Endothelial cell of hepatic sinusoid (primary cell): ENCODE measurements around the gene MMP20.
"Not testable (repeated sequence)": the region's sequence is repeated elsewhere in the genome, so short reads cannot be mapped to it uniquely, and the experiment has no call there.

ENCODE experiments used
- in situ Hi-C: cut with HindIII; loops from 2 replicates; pipeline ENCODE4 v1.10.0; 2017; ENCODE audit warnings: low sequenced_read_pairs

MMP20 gene

DNA sequence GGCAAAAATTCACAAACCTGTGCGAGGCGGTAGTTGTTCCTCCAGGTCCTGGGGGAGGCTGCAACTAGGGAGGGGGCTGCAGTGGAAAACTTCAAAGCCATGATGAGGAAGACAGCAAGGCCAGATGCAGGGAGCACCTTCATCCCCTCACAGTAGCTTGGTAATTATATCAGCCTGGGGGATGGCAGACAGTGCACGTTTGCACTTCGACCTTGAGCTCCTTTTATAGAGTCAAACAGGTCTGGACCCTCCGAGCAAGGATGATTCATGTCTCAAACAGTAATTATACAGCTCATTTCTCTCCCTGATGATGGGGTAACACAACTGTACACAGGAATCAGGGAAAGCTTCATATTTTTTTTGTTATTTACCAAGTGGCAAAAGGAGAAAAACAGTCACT, at the start of gene MMP20:
Gene MMP20 (minus strand): TSS at position 156 of the 400 bp plus-strand sequence. CDS start 13 bp downstream, at position 143.
- in situ Hi-C loops = no loop called here

- in situ Hi-C loops = no loop called here
Measured at GRCh38 chr11:102669664-102670063, 44.5 kb upstream of the MMP20 start.

DNA sequence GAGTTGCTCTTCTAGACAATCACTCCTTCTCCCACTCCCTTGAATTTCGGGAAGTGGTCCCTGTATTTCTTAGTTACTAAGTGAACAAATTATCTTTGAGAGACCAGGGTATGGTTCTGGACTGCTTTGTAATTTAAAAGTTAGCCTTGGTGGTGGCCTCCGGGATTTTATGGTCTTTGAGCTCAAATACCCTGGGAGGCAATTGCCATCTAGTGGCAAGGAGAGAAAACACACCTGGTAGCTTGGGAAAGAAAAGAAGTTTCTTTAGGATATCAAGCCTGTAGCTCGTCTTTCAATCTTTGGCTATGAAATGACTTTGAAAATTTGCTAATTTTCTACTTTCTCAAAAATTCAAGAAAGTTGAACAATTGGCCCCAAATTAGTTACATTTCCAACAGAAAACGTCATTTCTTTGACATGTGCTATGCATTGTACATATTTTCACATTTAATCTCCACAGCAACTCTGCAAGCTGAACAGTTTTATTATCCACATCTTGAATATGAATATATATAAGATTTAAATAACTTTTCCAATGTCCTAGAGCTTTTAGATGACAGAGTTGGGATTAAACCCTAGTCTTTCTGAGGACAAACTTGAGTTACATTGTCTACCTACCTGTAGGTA, 41.3 kb upstream of the MMP20 start:
- in situ Hi-C loops = no loop called here

- in situ Hi-C loops = no loop called here
Measured at GRCh38 chr11:102664001-102664752, 39.0 kb upstream of the MMP20 start.

DNA sequence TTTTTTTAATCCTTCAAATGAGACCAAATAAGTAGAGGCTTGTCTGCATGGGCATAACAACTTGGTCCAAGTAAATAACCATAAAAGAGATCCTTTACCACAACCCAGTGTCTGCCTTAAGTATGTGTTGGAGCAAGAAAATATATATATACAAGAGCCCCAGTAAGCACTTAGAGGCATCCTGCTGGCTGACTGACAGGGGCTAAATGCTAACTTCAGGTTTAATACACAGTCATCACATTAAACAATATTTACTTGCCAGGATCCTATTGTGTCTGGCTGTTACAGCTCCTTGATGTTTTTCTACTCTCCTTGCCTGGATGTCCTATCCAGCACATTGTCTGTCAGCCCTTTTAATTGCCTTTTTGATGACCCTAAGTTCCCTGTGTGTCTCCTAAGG, 37.5 kb upstream of the MMP20 start:
- in situ Hi-C loops = no loop called here

DNA sequence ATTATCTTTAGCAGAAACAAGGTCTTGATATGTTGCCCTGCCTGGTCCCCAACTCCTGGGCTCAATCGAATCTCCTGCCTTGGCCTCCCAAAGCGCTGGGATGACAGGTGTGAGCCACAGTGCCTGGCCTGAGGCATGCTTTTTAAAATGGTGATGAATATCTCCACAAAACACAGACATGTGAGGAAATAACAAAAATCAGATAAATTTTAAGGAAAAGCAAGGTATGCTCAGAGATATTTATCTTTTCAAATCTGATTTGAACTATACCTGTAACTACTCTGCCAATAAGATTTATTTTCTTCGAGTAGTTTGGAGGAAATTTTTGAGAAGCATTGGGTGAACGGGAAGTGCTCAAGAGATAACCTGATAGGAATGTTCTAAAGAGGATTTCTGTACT, 35.9 kb upstream of the MMP20 start:
- in situ Hi-C loops = no loop called here

DNA sequence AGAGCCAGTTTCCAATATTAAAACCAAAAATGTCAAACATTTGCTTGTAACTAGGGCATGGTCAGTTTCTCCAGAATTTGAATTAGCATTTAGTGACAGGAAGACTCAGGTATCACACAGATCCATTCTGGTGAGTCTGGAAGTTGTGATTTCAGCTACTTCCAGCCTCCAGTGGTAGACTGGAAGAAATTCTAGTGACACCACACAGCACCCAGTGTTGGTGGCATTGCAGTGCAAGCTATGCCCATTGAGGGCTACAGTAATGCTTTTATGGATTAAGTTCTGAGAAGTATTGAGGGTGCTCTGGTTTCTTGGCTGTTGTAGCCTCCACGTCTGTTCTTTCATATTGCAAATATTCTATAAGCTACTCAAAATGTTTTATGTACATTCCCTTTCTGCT, 31.4 kb upstream of the MMP20 start:
- in situ Hi-C loops = no loop called here

DNA sequence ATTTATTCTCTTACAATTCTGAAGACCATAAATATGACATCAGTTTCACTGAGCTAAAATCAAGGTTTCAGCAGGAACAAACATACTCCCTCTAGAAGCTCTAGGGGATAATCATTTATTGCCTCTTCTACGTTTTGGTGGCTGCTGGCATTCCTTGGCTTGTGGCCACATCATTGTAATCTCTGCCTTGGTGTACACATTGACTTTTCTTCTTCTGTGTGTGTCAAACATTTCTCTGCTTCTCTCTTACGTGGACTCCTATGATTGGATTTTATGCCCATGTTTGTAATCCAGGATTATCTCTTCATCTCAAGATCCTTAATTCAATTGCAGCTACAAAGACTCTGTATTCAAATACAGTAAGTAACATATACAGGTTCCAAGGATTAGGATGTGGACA, 30.4 kb upstream of the MMP20 start:
- in situ Hi-C loops = no loop called here

- in situ Hi-C loops = no loop called here
Measured at GRCh38 chr11:102654761-102655160, 29.6 kb upstream of the MMP20 start.

DNA sequence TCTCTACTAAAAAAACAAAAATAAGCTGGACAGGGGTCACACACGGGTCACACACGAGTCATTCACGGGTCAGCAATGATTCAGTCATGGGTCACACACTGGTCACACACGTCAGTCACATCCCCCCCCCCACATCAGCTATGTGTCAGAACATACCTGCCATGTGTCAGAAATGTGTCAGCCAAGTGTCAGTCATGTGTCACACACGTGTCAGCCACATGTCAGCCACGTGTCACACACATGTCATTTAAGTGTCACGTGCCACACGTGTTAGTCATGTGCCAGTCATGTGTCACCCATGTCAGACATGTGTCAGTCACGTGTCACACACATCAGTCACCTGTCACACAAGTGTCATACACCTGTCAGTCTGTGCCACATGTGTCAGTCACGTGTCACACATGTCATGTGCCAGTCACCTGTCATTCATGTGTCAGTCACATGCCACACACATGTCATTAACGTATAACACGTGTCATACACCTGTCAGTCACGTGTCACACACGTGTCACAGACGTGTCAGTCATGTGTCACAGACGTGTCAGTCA, 28.7 kb upstream of the MMP20 start:
- in situ Hi-C loops = no loop called here

- in situ Hi-C loops = no loop called here
Measured at GRCh38 chr11:102647430-102647829, 22.3 kb upstream of the MMP20 start.

GRCh38 chr11:102643941-102644340, 18.8 kb upstream of the MMP20 start:
- in situ Hi-C loops = no loop called here

GRCh38 chr11:102640946-102641345, 15.8 kb upstream of the MMP20 start:
- in situ Hi-C loops = no loop called here

DNA sequence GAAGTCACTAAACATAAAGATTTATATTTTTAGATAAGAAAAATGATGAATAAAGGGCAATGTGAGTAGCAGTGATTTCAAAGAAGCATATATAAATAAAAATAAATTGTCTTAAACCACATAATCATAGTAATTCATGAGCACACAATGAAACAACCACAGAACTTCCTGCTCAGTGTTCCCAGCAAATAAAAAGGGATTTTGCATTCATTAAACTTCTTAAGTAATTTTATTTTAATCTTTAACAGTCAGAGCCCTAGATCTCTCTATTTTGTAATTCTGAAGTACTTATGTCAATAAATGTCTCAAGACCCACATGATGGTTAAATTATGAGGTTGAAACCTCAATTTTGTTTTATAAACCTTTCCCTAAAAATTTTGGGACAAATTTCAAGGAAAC, 14.5 kb upstream of the MMP20 start:
- in situ Hi-C loops = no loop called here

GRCh38 chr11:102637731-102638130, 12.6 kb upstream of the MMP20 start:
- in situ Hi-C loops = no loop called here

GRCh38 chr11:102633385-102634026, 8.4 kb upstream of the MMP20 start:
- in situ Hi-C loops = no loop called here

GRCh38 chr11:102632026-102632425, 6.9 kb upstream of the MMP20 start:
- in situ Hi-C loops = no loop called here

- in situ Hi-C loops = no loop called here
Measured at GRCh38 chr11:102630598-102631448, 5.7 kb upstream of the MMP20 start.

DNA sequence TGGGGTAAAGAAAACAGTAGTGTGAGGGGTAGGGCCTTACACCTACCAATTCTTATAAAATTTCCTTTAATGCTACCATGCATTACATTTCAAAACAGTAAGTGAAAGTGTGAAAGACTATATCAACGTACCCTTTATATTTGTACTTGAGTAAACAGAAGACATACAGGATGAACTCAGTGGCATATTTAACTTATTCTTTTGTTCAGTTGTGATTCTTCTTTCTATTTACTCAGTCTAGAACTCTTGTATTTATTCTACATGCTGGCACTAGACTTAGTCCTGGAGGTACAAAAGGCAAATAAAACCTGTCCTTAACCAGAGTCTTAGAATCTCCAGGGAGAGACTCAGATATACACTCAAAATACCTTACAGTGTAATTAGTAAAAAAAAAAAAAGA, 4.8 kb upstream of the MMP20 start:
- in situ Hi-C loops = not testable (repeated sequence)

- in situ Hi-C loops = no loop called here
Measured at GRCh38 chr11:102626676-102627075, 1.5 kb upstream of the MMP20 start.

- in situ Hi-C loops = no loop called here
Measured at GRCh38 chr11:102623998-102624397, 1.1 kb downstream of the MMP20 start.
